HEK293 (cell line): ENCODE results near the gene PLCL1.

Source experiments
- CTCF ChIA-PET: fragments of 350-600 bp; formaldehyde crosslinking; extraction: SDS; loops from one replicate; lab custom pipeline; 2021; ENCODE audit warnings: antibody characterized with exemption; lab: Yijun Ruan, JAX
- POLR2A ChIA-PET: fragments of 300-600 bp; formaldehyde crosslinking; extraction: SDS; loops from one replicate; lab custom pipeline; 2020; ENCODE audit warnings: antibody characterized with exemption, inconsistent platforms; lab: Yijun Ruan, JAX
- H3K27ac ChIP-seq: fragments of 200-500 bp; sonication (Bioruptor generic); 2 replicates; pipeline ENCODE4 v1.5.1; 2014; ENCODE audit warnings: low read depth, low read length, control low read depth, inconsistent platforms; ENCODE audit errors: extremely low read depth
- H3K36me3 ChIP-seq, 2 experiments: fragments of 200-500 bp in 1 of 2; sonication (Bioruptor generic) in 1 of 2; 1 replicate in 1 of 2; 2 replicates in 1 of 2; pipeline ENCODE4 v1.5.1; 2014 to 2017; ENCODE audit warnings: inconsistent platforms in 2 of 2, low read length in 2 of 2; ENCODE audit not compliant: control insufficient read depth in 2 of 2, insufficient read depth in 1 of 2
- H3K4me1 ChIP-seq: fragments of 200-500 bp; sonication (Bioruptor generic); 2 replicates; pipeline ENCODE4 v1.5.1; 2014; ENCODE audit warnings: mild to moderate bottlenecking, low read length, inconsistent platforms; ENCODE audit not compliant: control insufficient read depth, insufficient read depth
- H3K4me3 ChIP-seq: 2 replicates; pipeline ENCODE4 v1.5.1; 2011; ENCODE audit warnings: low read depth, mild to moderate bottlenecking, control low read depth, low read length, moderate library complexity
- H3K9me3 ChIP-seq: fragments of 200-500 bp; sonication (Bioruptor generic); 2 replicates; pipeline ENCODE4 v1.5.1; 2014; ENCODE audit warnings: low read depth, low read length, inconsistent platforms; ENCODE audit not compliant: control insufficient read depth, insufficient read depth
- BCL6B ChIP-seq: fragments of 450-650 bp; formaldehyde crosslinking; IDR thresholded peaks from 2 replicates; pipeline ENCODE4 v1.5.1; 2017; ENCODE audit warnings: missing biosample characterization, missing genetic modification characterization
- HOXA7 ChIP-seq: sonication (generic); formaldehyde crosslinking; IDR thresholded peaks from 2 replicates; pipeline ENCODE4 v1.8.1; 2022; ENCODE audit warnings: missing genetic modification reagents, borderline replicate concordance
- KLF10 ChIP-seq: fragments of 450-650 bp; IDR thresholded peaks from 2 replicates; pipeline ENCODE4 v1.5.1; 2018; ENCODE audit warnings: missing biosample characterization, mild to moderate bottlenecking, missing genetic modification characterization
- MEIS1 ChIP-seq: sonication (generic); formaldehyde crosslinking; IDR thresholded peaks from 2 replicates; pipeline ENCODE4 v1.8.1; 2022; ENCODE audit warnings: missing genetic modification reagents, mild to moderate bottlenecking, borderline replicate concordance
- PRDM1 ChIP-seq: fragments of 450-650 bp; formaldehyde crosslinking; IDR thresholded peaks from 2 replicates; pipeline ENCODE4; 2016; ENCODE audit warnings: missing biosample characterization, missing genetic modification characterization
- TRIM28 ChIP-seq: IDR thresholded peaks from 2 replicates; pipeline ENCODE4 v1.6.1; 2011; ENCODE audit warnings: low read length, control low read depth, borderline replicate concordance
- ZBTB20 ChIP-seq: fragments of 450-650 bp; formaldehyde crosslinking; IDR thresholded peaks from 2 replicates; pipeline ENCODE4 v1.5.1; 2016; ENCODE audit warnings: missing biosample characterization, missing genetic modification characterization
- ZBTB48 ChIP-seq: fragments of 450-650 bp; formaldehyde crosslinking; IDR thresholded peaks from 2 replicates; pipeline ENCODE4 v1.5.1; 2016; ENCODE audit warnings: missing biosample characterization, missing genetic modification characterization
- ZFP37 ChIP-seq: fragments of 450-650 bp; formaldehyde crosslinking; IDR thresholded peaks from 2 replicates; pipeline ENCODE4 v1.5.1; 2016; ENCODE audit warnings: missing biosample characterization, missing genetic modification characterization
- ZIC2 ChIP-seq: fragments of 450-650 bp; formaldehyde crosslinking; IDR thresholded peaks from 2 replicates; pipeline ENCODE4 v1.5.1; 2016; ENCODE audit warnings: missing biosample characterization, missing genetic modification characterization
- ZNF138 ChIP-seq: fragments of 450-650 bp; formaldehyde crosslinking; IDR thresholded peaks from 2 replicates; pipeline ENCODE4 v1.5.1; 2016; ENCODE audit warnings: missing biosample characterization, missing genetic modification characterization, borderline replicate concordance
- ZNF16 ChIP-seq: fragments of 450-650 bp; formaldehyde crosslinking; IDR thresholded peaks from 2 replicates; pipeline ENCODE4 v1.5.1; 2016; ENCODE audit warnings: low read depth, missing biosample characterization, missing genetic modification characterization
- ZNF174 ChIP-seq: fragments of 450-650 bp; formaldehyde crosslinking; IDR thresholded peaks from 2 replicates; pipeline ENCODE4 v1.5.0; 2017; ENCODE audit warnings: missing biosample characterization, mild to moderate bottlenecking, missing genetic modification characterization
- ZNF175 ChIP-seq: fragments of 450-650 bp; formaldehyde crosslinking; IDR thresholded peaks from 2 replicates; pipeline ENCODE4 v1.5.1; 2016; ENCODE audit warnings: missing biosample characterization, missing genetic modification characterization
- ZNF2 ChIP-seq: fragments of 450-650 bp; formaldehyde crosslinking; IDR thresholded peaks from 2 replicates; pipeline ENCODE4 v1.5.1; 2016; ENCODE audit warnings: missing biosample characterization, missing genetic modification characterization
- ZNF211 ChIP-seq: fragments of 450-650 bp; formaldehyde crosslinking; IDR thresholded peaks from 2 replicates; pipeline ENCODE4 v1.5.1; 2016; ENCODE audit warnings: low read depth, missing biosample characterization, missing genetic modification characterization
- ZNF239 ChIP-seq: fragments of 450-650 bp; formaldehyde crosslinking; IDR thresholded peaks from 2 replicates; pipeline ENCODE4 v1.5.1; 2016; ENCODE audit warnings: missing biosample characterization, missing genetic modification characterization
- ZNF248 ChIP-seq: fragments of 450-650 bp; formaldehyde crosslinking; IDR thresholded peaks from 2 replicates; pipeline ENCODE4 v1.5.1; 2017; ENCODE audit warnings: missing biosample characterization, missing genetic modification characterization
- ZNF280D ChIP-seq: fragments of 450-650 bp; formaldehyde crosslinking; IDR thresholded peaks from 2 replicates; pipeline ENCODE4 v1.5.1; 2016; ENCODE audit warnings: missing biosample characterization, missing genetic modification characterization
- ZNF518A ChIP-seq: fragments of 450-650 bp; formaldehyde crosslinking; conservative IDR thresholded peaks from 2 replicates; pipeline ENCODE4 v1.5.1; 2016; ENCODE audit warnings: low read depth, missing biosample characterization, missing genetic modification characterization
- ZNF692 ChIP-seq: fragments of 450-650 bp; formaldehyde crosslinking; IDR thresholded peaks from 2 replicates; pipeline ENCODE4 v1.5.1; 2016; ENCODE audit warnings: missing biosample characterization, missing genetic modification characterization
- ZNF785 ChIP-seq: fragments of 450-650 bp; formaldehyde crosslinking; IDR thresholded peaks from 2 replicates; pipeline ENCODE4 v1.5.1; 2016; ENCODE audit warnings: missing biosample characterization, missing genetic modification characterization
- ZSCAN18 ChIP-seq: fragments of 450-650 bp; formaldehyde crosslinking; IDR thresholded peaks from 2 replicates; pipeline ENCODE4 v1.5.1; 2016; ENCODE audit warnings: missing biosample characterization, missing genetic modification characterization
- ZSCAN30 ChIP-seq: fragments of 450-650 bp; IDR thresholded peaks from 2 replicates; pipeline ENCODE4 v1.5.1; 2018; ENCODE audit warnings: missing biosample characterization, mild to moderate bottlenecking, missing genetic modification characterization, moderate library complexity

PLCL1 gene

GRCh38 chr2:198072655-198073054 lies 268.3 kb downstream of the PLCL1 start:
- Histone ChIP-seq H3K36me3 (no peaks in the 10 kb centered on the region), H3K4me1 (no peaks in the 10 kb centered on the region), H3K4me3 (no peak overlapping the region), H3K27ac (no peak overlapping the region), H3K9me3 (no peaks in the 10 kb centered on the region)
- POLR2A ChIA-PET = no interaction called here
- CTCF ChIA-PET = no interaction called here
- TF ChIP-seq BCL6B (tag by site-specific recombination) (no peak), ZNF138 (tag by site-specific recombination) (no peak), ZNF785 (tag by site-specific recombination) (no peak), ZIC2 (tag by site-specific recombination) (no peak), ZBTB48 (tag by site-specific recombination) (no peak), ZSCAN30 (tag by site-specific recombination) (no peak), ZNF174 (tag by site-specific recombination) (no peak), MEIS1 (CRISPR knock-in tag) (no peak)

GRCh38 chr2:198073253-198073652 lies 268.9 kb downstream of the PLCL1 start:
- ChIA-PET CTCF (no interaction called here), POLR2A (no interaction called here)
- Histone ChIP-seq H3K27ac (no peak overlapping the region), H3K9me3 (no peaks in the 10 kb centered on the region), H3K36me3 (no peaks in the 10 kb centered on the region), H3K4me1 (no peaks in the 10 kb centered on the region), H3K4me3 (no peak overlapping the region)
- no peak for TF ChIP-seq ZNF280D (tag by site-specific recombination)
- TF ChIP-seq PRDM1 = no peak
- no peak for TF ChIP-seq ZNF2
- TF ChIP-seq HOXA7 (CRISPR knock-in tag) = no peak
- TF ChIP-seq ZNF175 (tag by site-specific recombination) = no peak
- no peak for TF ChIP-seq ZFP37 (tag by site-specific recombination)
- TF ChIP-seq ZNF518A (tag by site-specific recombination) = no peak
- TF ChIP-seq ZNF239 = no peak
- TF ChIP-seq ZNF16 (tag by site-specific recombination) = no peak
- TF ChIP-seq ZNF248 (tag by site-specific recombination) = no peak
- TF ChIP-seq TRIM28 = no peak
- TF ChIP-seq ZSCAN18 (tag by site-specific recombination) = no peak
- TF ChIP-seq KLF10 (tag by site-specific recombination) = no peak
- TF ChIP-seq ZNF692 (tag by site-specific recombination) = no peak
- TF ChIP-seq ZBTB20 (tag by site-specific recombination) = no peak
- TF ChIP-seq ZNF211 (tag by site-specific recombination) = no peak
